ENCODE measurements around the gene HIP1R. TPM values are rescaled to one million over a fixed set of nuclear protein-coding genes. Genes with fewer than 3 reads are reported as not detected.

The HIP1R gene
- total and polyA plus RNA-seq, 2 of the 8 experiments (the other 6 are each of a cell fraction or from before 2014, with no cell fraction given), result 11.2 to 14.5 TPM

DNA sequence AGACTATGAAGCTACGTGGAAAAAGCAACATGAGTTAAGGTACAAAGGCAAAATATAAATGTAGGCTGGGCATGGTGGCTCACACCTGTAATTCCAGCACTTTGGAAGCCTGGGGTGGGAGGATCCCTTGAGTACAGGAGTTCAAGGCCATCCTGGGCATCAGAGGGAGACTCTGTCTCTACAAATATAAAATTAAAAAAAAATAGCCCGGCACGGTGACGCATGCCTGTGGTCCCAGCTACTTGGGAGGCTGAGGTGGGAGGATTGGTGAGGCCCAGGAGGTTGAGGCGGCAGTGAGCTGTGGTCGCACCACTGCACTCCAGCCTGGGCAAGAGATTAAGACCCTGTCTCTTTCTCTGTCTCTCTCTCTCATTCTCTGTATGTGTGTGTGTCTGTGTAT is 64.6 kb downstream of the HIP1R start:
- no peaks in the 10 kb centered on the region for H3K79me1 ChIP-seq (ENCODE audit: low read depth, low read length)
- H2BK20ac ChIP-seq (ENCODE audit: low read length), result no peak overlapping the region
- H3K27ac ChIP-seq (ENCODE audit: low read depth, low read length), result no peak overlapping the region
- no peak overlapping the region for H2BK120ac ChIP-seq (replicated peaks; ENCODE audit: low read depth, low read length)
- CTCF ChIA-PET (ENCODE audit: partially characterized antibody), result no interaction called here
- peaks cover 0 to 5% of the 10 kb centered on the region in 2 experiments; a peak in 2 of 4 replicates for H3K79me2 ChIP-seq (ENCODE audit: control insufficient read depth in 1 of 2, insufficient read depth in 2 of 2, low read length in 2 of 2)
- peaks cover 0 to 2% of the 10 kb centered on the region in 2 experiments for H4K20me1 ChIP-seq (replicated peaks in 1 of 2; ENCODE audit: control insufficient read depth in 1 of 2, insufficient read depth in 2 of 2, low read length in 2 of 2)
- POLR2A ChIA-PET (ENCODE audit: partially characterized antibody), result interaction anchor here (1.1 kb wide), 1 partner anchor 35 kb away, joined by 3 read pairs; no protein-coding TSS in a partner anchor
- H3K4me1 ChIP-seq (replicated peaks in 1 of 4; ENCODE audit: control insufficient read depth in 3 of 4, insufficient read depth in 4 of 4, low read length in 3 of 4), result peaks cover 0 to 13% (median 4%) of the 10 kb centered on the region in 4 experiments; a peak in 5 of 7 replicates
- peaks cover 1 to 21% (median 14%) of the 10 kb centered on the region in 4 experiments for H3K27me3 ChIP-seq (replicated peaks in 1 of 4; ENCODE audit: control insufficient read depth in 3 of 4, extremely low read depth in 1 of 4, insufficient read depth in 3 of 4, low read length in 3 of 4)
- no peak overlapping the region for H4K8ac ChIP-seq (ENCODE audit: extremely low read depth, insufficient read depth, low read length)
- H3K9ac ChIP-seq (replicated peaks in 1 of 4; ENCODE audit: extremely low read depth in 1 of 4, low read depth in 3 of 4, low read length in 3 of 4), result no peak overlapping the region
- 99% methylated on average over 6 of the region's 6 CpGs; no CpG with 5 or more reads in 1 of the 2 experiments for WGBS, 2 experiments (ENCODE audit: extremely low coverage in 1 of 2, insufficient coverage in 1 of 2, insufficient read length in 1 of 2, insufficient replicate concordance in 2 of 2, low coverage in 1 of 2, low lambda C conversion rate in 2 of 2, missing lambda C conversion rate in 1 of 2)
- H3K14ac ChIP-seq (ENCODE audit: insufficient read length), result no peak overlapping the region
- no peak overlapping the region for H3K23ac ChIP-seq (ENCODE audit: insufficient read length)
- no peak overlapping the region for H3K18ac ChIP-seq (ENCODE audit: extremely low read depth, low read length)
- no peak overlapping the region for H2BK12ac ChIP-seq (ENCODE audit: low read depth, low read length)
- H3K4ac ChIP-seq (replicated peaks; ENCODE audit: insufficient read length, low read depth, low read length), result no peak overlapping the region
- no peak overlapping the region for H3K56ac ChIP-seq (replicated peaks; ENCODE audit: insufficient read length, low read depth, low read length)
- peaks cover 4% of the 10 kb centered on the region; the same call in 1 of the 2 replicates for H3K23me2 ChIP-seq (ENCODE audit: low read depth, low read length)
- no peak overlapping the region for H4K91ac ChIP-seq (replicated peaks; ENCODE audit: insufficient read length, low read length)
- no peak for DNase-seq (ENCODE audit: low read depth in 1 of 2, low spot score in 2 of 2)
- no peaks in the 10 kb centered on the region for H3K36me3 ChIP-seq (ENCODE audit: control insufficient read depth in 2 of 4, insufficient read depth in 4 of 4, low read length in 3 of 4)
- no peak overlapping the region for H4K5ac ChIP-seq (ENCODE audit: insufficient read length, low read depth, low read length)
- H2AK5ac ChIP-seq (ENCODE audit: low read depth, low read length), result no peak overlapping the region
- FAIRE-seq, result no peak
- TF ChIP-seq SUZ12 (IDR thresholded peaks at IDR 0.05; ENCODE audit: low read length) (no peak), CEBPB (IDR thresholded peaks at IDR 0.05; ENCODE audit: low read depth, low read length) (no peak), BRCA1 (IDR thresholded peaks at IDR 0.05; ENCODE audit: low read depth, low read length) (no peak), POLR2AphosphoS5 (IDR thresholded peaks at IDR 0.05; ENCODE audit: low read depth, low read length) (no peak)
- no peaks in the 10 kb centered on the region for H3K9me3 ChIP-seq (ENCODE audit: insufficient read depth in 2 of 2, low read depth in 1 of 2, low read length in 1 of 2)
- no peak overlapping the region for H2BK5ac ChIP-seq (ENCODE audit: low read depth, low read length)
- no peak overlapping the region for H2BK15ac ChIP-seq (ENCODE audit: low read length)
- no peak overlapping the region for H2AFZ ChIP-seq (ENCODE audit: low read length)
- H3K4me3 ChIP-seq (ENCODE audit: extremely low read depth in 1 of 4, insufficient read depth in 2 of 4, low read depth in 3 of 4, low read length in 4 of 4), result no peak overlapping the region
- H3K4me2 ChIP-seq (ENCODE audit: insufficient read depth in 1 of 2, low read depth in 2 of 2, low read length in 2 of 2), result no peak overlapping the region
